Stimulated activated CD4-positive, alpha-beta T cell treated with anti-CD3 and anti-CD28 coated beads, Interleukin-12 subunit alpha, Interleukin-12 subunit beta, amount 100 ng/mL, for 24 hours (primary cell): ENCODE data around the gene FGD6.
"Not testable (repeated sequence)": the region's sequence is repeated elsewhere in the genome, so short reads cannot be mapped to it uniquely, and the experiment has no call there.

Source experiments
- DNase-seq, 2 experiments: peaks; one replicate each; pipeline ENCODE4 v3.0.0-alpha.2; 2020; ENCODE audit warnings: low read depth in 2 of 2

Gene FGD6

GRCh38 chr12:95178136-95178535 lies 39.1 kb downstream of the FGD6 start:
- DNase-seq = no peak

- DNase-seq = no peak
Observed at GRCh38 chr12:95177201-95177768, 40.0 kb downstream of the FGD6 start.

- no peak for DNase-seq
Observed at GRCh38 chr12:95173392-95174251, 43.6 kb downstream of the FGD6 start.

GRCh38 chr12:95169368-95169767 lies 47.9 kb downstream of the FGD6 start:
- DNase-seq = no peak

GRCh38 chr12:95168746-95169145 lies 48.5 kb downstream of the FGD6 start:
- no peak for DNase-seq

GRCh38 chr12:95164656-95165055 lies 52.6 kb downstream of the FGD6 start:
- no peak for DNase-seq

GRCh38 chr12:95158919-95159318 lies 58.3 kb downstream of the FGD6 start:
- DNase-seq = no peak

GRCh38 chr12:95151821-95152220 lies 65.4 kb downstream of the FGD6 start:
- DNase-seq = no peak

GRCh38 chr12:95151406-95151805 lies 65.9 kb downstream of the FGD6 start:
- DNase-seq = no peak

GRCh38 chr12:95150501-95150900 lies 66.8 kb downstream of the FGD6 start:
- no peak for DNase-seq

- no peak for DNase-seq
Observed at GRCh38 chr12:95147866-95148265, 69.4 kb downstream of the FGD6 start.

GRCh38 chr12:95146769-95147168 lies 70.5 kb downstream of the FGD6 start:
- no peak for DNase-seq

- no peak for DNase-seq
Observed at GRCh38 chr12:95143621-95144205, 73.6 kb downstream of the FGD6 start.

- DNase-seq = no peak
Observed at GRCh38 chr12:95142431-95143151, 74.7 kb downstream of the FGD6 start.

- DNase-seq = no peak
Observed at GRCh38 chr12:95141310-95141709, 76.0 kb downstream of the FGD6 start.

- not testable (repeated sequence) for DNase-seq
Observed at GRCh38 chr12:95138031-95138430, 79.2 kb downstream of the FGD6 start.

- no peak for DNase-seq
Observed at GRCh38 chr12:95136598-95136997, 80.7 kb downstream of the FGD6 start.

- no peak for DNase-seq
Observed at GRCh38 chr12:95134085-95134484, 83.2 kb downstream of the FGD6 start.

- no peak for DNase-seq
Observed at GRCh38 chr12:95131589-95132340, 85.5 kb downstream of the FGD6 start.

GRCh38 chr12:95130096-95130495 lies 87.2 kb downstream of the FGD6 start:
- no peak for DNase-seq

GRCh38 chr12:95129115-95129514 lies 88.2 kb downstream of the FGD6 start:
- no peak for DNase-seq

- DNase-seq = no peak
Observed at GRCh38 chr12:95126736-95127135, 90.5 kb downstream of the FGD6 start.
